ENCODE data around the gene PIK3C2A.

The PIK3C2A gene

GRCh38 chr11:17163736-17164135 lies 44.0 kb downstream of the PIK3C2A start:
- H3K4me3 ChIP-seq (ENCODE audit: low read depth in 1 of 2, low read length in 1 of 2): no peak overlapping the region
- peak overlapping the region; percentile 68 for H3K27ac ChIP-seq
- TF ChIP-seq, protein P1, sequence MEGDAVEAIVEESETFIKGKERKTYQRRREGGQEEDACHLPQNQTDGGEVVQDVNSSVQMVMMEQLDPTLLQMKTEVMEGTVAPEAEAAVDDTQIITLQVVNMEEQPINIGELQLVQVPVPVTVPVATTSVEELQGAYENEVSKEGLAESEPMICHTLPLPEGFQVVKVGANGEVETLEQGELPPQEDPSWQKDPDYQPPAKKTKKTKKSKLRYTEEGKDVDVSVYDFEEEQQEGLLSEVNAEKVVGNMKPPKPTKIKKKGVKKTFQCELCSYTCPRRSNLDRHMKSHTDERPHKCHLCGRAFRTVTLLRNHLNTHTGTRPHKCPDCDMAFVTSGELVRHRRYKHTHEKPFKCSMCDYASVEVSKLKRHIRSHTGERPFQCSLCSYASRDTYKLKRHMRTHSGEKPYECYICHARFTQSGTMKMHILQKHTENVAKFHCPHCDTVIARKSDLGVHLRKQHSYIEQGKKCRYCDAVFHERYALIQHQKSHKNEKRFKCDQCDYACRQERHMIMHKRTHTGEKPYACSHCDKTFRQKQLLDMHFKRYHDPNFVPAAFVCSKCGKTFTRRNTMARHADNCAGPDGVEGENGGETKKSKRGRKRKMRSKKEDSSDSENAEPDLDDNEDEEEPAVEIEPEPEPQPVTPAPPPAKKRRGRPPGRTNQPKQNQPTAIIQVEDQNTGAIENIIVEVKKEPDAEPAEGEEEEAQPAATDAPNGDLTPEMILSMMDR (IDR thresholded peaks at IDR 0.05): no peak
- H3K36me3 ChIP-seq: peaks cover 10% of the 10 kb centered on the region
- H3K4me1 ChIP-seq (ENCODE audit: control insufficient read depth in 1 of 2, insufficient read depth in 1 of 2, low read depth in 1 of 2, low read length in 1 of 2): peaks cover 24 to 26% of the 10 kb centered on the region in 2 experiments
- H3K9me3 ChIP-seq: no peaks in the 10 kb centered on the region
- no peaks in the 10 kb centered on the region for H3K27me3 ChIP-seq

GRCh38 chr11:17163291-17163690 lies 44.5 kb downstream of the PIK3C2A start:
- no peaks in the 10 kb centered on the region for H3K9me3 ChIP-seq
- no peaks in the 10 kb centered on the region for H3K27me3 ChIP-seq
- H3K36me3 ChIP-seq: peaks cover 6% of the 10 kb centered on the region
- TF ChIP-seq, protein P1 (IDR thresholded peaks at IDR 0.05): no peak
- H3K4me3 ChIP-seq (ENCODE audit: low read depth in 1 of 2, low read length in 1 of 2): no peak overlapping the region
- H3K4me1 ChIP-seq (ENCODE audit: control insufficient read depth in 1 of 2, insufficient read depth in 1 of 2, low read depth in 1 of 2, low read length in 1 of 2): peaks cover 24 to 26% of the 10 kb centered on the region in 2 experiments
- H3K27ac ChIP-seq: peak overlapping the region; percentile 68

DNA sequence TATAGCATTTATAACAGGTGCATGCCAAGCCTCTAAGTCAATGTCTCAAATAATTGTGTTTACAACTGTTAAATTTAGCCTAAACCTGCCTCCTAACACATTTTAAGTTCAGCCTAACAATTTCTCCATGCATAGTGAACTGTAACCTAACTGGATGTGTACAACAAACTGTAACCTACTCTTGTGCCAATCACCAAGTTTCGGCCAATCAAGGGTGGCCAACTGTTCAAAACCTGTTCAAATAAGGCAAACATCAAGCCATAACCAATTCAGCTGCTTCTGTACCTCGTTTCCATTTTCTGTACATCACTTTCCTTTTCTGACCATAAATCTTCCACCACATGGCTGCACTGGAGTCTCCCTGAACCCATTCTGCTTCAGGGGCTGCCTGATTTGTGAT lies 45.4 kb downstream of the PIK3C2A start:
- Histone ChIP-seq H3K27me3 (no peaks in the 10 kb centered on the region), H3K36me3 (no peaks in the 10 kb centered on the region), H3K4me3 (ENCODE audit: low read depth in 1 of 2, low read length in 1 of 2) (no peak overlapping the region), H3K27ac (peak overlapping the region; percentile 68), H3K4me1 (ENCODE audit: control insufficient read depth in 1 of 2, insufficient read depth in 1 of 2, low read depth in 1 of 2, low read length in 1 of 2) (peaks cover 24 to 26% of the 10 kb centered on the region in 2 experiments), H3K9me3 (no peaks in the 10 kb centered on the region)
- TF ChIP-seq, protein P1 (IDR thresholded peaks at IDR 0.05): no peak

GRCh38 chr11:17161515-17161914 lies 46.3 kb downstream of the PIK3C2A start:
- peaks cover 24 to 26% of the 10 kb centered on the region in 2 experiments for H3K4me1 ChIP-seq (ENCODE audit: control insufficient read depth in 1 of 2, insufficient read depth in 1 of 2, low read depth in 1 of 2, low read length in 1 of 2)
- H3K36me3 ChIP-seq: no peaks in the 10 kb centered on the region
- H3K4me3 ChIP-seq (ENCODE audit: low read depth in 1 of 2, low read length in 1 of 2): no peak overlapping the region
- TF ChIP-seq, protein P1 (IDR thresholded peaks at IDR 0.05): no peak
- no peak overlapping the region for H3K27ac ChIP-seq
- H3K9me3 ChIP-seq: no peaks in the 10 kb centered on the region
- no peaks in the 10 kb centered on the region for H3K27me3 ChIP-seq

DNA sequence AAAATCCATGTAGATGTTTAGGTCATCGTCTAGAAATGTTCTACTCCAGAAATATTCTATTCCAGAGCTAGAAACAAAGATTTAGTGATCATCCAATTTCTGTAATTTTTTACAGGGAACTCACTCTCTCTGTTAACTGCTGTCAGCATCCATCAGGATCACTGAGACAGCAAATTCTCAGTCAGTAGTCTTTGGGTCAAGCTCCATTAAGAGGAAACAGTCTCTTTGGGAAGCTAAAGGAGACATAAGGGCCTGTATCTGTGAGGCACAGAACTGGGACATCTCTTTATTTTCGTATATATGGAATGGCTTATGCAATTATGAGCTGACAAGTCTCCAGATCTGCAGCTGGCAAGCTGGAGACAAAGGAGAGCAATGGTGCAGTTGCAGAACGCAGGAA lies 48.3 kb downstream of the PIK3C2A start:
- Histone ChIP-seq H3K27ac (no peak overlapping the region), H3K9me3 (no peaks in the 10 kb centered on the region), H3K36me3 (no peaks in the 10 kb centered on the region), H3K27me3 (no peaks in the 10 kb centered on the region), H3K4me3 (ENCODE audit: low read depth in 1 of 2, low read length in 1 of 2) (no peak overlapping the region), H3K4me1 (ENCODE audit: control insufficient read depth in 1 of 2, insufficient read depth in 1 of 2, low read depth in 1 of 2, low read length in 1 of 2) (peaks cover 14 to 15% of the 10 kb centered on the region in 2 experiments)
- TF ChIP-seq, protein P1 (IDR thresholded peaks at IDR 0.05): no peak

All from neutrophil (primary cell).